Activated CD4-positive, alpha-beta T cell treated with anti-CD3 and anti-CD28 coated beads, Interleukin-2, amount 10 ng/mL, durations not matched to agents 7 days and 5 days (primary cell): ENCODE results near the gene SORCS2. TPM values are rescaled to one million over a fixed set of nuclear protein-coding genes. Genes with fewer than 3 reads are reported as not detected.
A peak's percentile ranks its signal among the peaks of the same experiment; 100 is the strongest.

Source experiments
- CTCF ChIA-PET: fragments of 350-600 bp; sonication (Branson Sonifier 250); formaldehyde crosslinking; loops from one replicate; lab custom pipeline; 2021; ENCODE audit warnings: antibody characterized with exemption; lab: Charles Lee
- POLR2A ChIA-PET: fragments of 350-600 bp; sonication (Branson Sonifier 250); formaldehyde crosslinking; loops from one replicate; lab custom pipeline; 2021; ENCODE audit warnings: antibody characterized with exemption; lab: Charles Lee
- DNase-seq: peaks from one replicate; pipeline ENCODE4 v3.0.0-alpha.2; 2020
- H3K27ac Mint-ChIP-seq: one replicate; pipeline ENCODE4 v1.8.0; 2021; ENCODE audit warnings: mild to moderate bottlenecking, moderate library complexity, mixed read lengths
- H3K27me3 Mint-ChIP-seq: one replicate; pipeline ENCODE4 v1.8.0; 2021; ENCODE audit warnings: mixed read lengths
- H3K36me3 Mint-ChIP-seq: one replicate; pipeline ENCODE4 v1.8.0; 2021; ENCODE audit warnings: low read depth, mixed read lengths
- H3K4me1 Mint-ChIP-seq: one replicate; pipeline ENCODE4 v1.8.0; 2021; ENCODE audit warnings: mixed read lengths
- H3K4me3 Mint-ChIP-seq: one replicate; pipeline ENCODE4 v1.8.0; 2021; ENCODE audit warnings: mild to moderate bottlenecking, moderate library complexity, mixed read lengths
- H3K9me3 Mint-ChIP-seq: one replicate; pipeline ENCODE4 v1.8.0; 2021; ENCODE audit warnings: mixed read lengths
- total RNA-seq, 2 experiments: library from RNA; stranded (reverse); gene quantifications; one replicate each; pipeline ENCODE4 v1.2.3, GENCODE V29; 2021

Gene SORCS2
- total RNA-seq, 2 experiments from 2014 or later, result not detected

DNA sequence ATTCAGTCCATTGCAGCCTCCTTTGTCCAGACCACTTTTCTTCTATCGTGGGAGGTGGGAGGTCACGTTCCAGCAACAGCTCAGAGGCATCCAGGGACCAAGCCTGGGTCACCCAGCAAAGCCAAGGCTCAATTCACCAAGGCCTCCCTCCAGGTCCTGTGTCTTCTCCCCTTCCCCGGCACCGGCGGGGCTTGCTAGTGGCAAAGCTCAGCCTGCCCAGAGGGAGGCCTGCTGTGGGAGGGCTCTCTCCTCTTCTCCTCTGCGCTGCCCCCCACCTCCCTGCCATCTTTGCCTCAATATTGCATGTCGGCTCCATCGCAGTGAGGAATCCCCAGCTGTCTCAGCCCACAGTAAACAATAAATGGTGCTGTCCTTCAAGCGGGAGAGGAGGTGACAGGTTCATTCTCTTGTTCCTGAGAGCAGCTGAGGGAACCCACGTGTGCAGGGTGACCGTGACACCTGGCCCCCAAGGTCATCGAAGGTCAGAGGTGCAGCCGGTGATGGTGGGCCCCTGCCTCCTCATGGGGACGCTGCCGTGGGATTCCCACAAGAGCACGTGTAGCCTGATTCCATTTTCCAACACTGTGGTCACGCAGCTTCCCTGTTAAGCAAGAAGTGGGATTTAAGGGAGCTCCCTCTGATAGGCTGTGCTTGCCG lies 353.9 kb downstream of the SORCS2 start:
- Mint-ChIP-seq H3K4me3 (no peak overlapping the region), H3K36me3 (no peaks in the 10 kb centered on the region), H3K27ac (peak overlapping the region; percentile 50), H3K4me1 (no peaks in the 10 kb centered on the region), H3K9me3 (peaks cover 7% of the 10 kb centered on the region), H3K27me3 (no peaks in the 10 kb centered on the region)
- POLR2A ChIA-PET, result no interaction called here
- DNase-seq, result no peak
- CTCF ChIA-PET, result interaction anchor here (1.1 kb wide), 1 partner anchor 14 kb away, joined by 3 read pairs; no protein-coding TSS in a partner anchor

GRCh38 chr4:7546809-7547367 lies 354.6 kb downstream of the SORCS2 start:
- H3K4me1 Mint-ChIP-seq, result no peaks in the 10 kb centered on the region
- CTCF ChIA-PET, result interaction anchor here (1.1 kb wide), 1 partner anchor 15 kb away, joined by 3 read pairs; no protein-coding TSS in a partner anchor
- no peak for DNase-seq
- no peaks in the 10 kb centered on the region for H3K27me3 Mint-ChIP-seq
- H3K27ac Mint-ChIP-seq, result no peak overlapping the region
- H3K9me3 Mint-ChIP-seq, result peaks cover 7% of the 10 kb centered on the region
- POLR2A ChIA-PET, result no interaction called here
- H3K36me3 Mint-ChIP-seq, result no peaks in the 10 kb centered on the region
- H3K4me3 Mint-ChIP-seq, result no peak overlapping the region

DNA sequence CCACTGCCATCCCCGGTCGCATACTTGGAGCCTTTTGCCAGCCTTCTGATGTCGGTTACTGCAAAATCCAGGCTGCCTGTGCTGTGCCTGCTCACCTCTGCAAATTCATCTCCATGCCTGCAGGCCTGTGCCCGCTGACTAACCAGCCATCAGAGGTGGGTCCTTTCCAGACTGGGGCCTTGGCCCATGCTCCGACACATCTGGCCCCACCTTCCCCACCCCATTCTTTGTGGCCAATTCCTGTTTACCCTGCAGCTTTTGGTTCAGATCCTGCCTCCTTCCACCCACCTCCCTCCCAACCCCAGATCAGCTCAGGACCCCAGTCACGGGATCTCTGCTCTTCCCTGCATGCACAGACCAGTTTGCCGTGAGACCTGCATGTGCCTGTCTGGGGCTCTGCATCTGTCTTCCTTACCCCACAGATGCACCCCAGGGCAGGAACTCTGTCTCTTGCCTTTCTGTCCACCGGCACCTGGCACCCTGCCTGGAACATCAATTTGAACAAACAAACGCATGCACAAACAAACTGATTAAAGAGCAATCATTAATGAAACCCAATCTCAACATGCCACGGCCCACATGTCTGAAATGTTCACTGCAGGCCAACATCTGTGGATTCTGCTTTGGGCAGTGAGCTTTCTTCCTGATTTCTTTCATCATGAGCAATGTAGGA lies 355.2 kb downstream of the SORCS2 start:
- CTCF ChIA-PET, result no interaction called here
- H3K4me1 Mint-ChIP-seq, result no peaks in the 10 kb centered on the region
- no peaks in the 10 kb centered on the region for H3K27me3 Mint-ChIP-seq
- no peak for DNase-seq
- H3K27ac Mint-ChIP-seq, result no peak overlapping the region
- H3K9me3 Mint-ChIP-seq, result peaks cover 5% of the 10 kb centered on the region
- no peaks in the 10 kb centered on the region for H3K36me3 Mint-ChIP-seq
- no peak overlapping the region for H3K4me3 Mint-ChIP-seq
- POLR2A ChIA-PET, result no interaction called here

DNA sequence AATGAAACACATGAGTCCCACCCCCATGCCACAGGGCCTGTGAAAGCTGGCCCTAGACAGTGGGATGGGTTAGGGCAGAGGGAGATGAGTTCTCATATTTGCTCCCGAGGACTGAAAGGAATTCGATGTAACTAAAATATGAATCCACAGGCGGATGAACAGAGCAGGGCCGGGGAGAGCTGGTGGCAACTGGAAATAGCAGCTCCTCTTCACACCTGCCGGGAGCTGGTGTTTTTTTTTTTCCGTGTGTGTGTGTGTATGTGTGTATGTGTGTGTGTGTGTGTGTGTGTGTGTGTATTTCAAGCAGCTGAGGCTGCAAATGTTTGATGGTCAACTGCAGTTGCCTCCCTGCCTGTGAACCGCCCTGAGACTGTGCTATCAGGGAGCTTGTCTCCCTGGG lies 357.5 kb downstream of the SORCS2 start:
- H3K27ac Mint-ChIP-seq, result no peak overlapping the region
- peaks cover 2% of the 10 kb centered on the region for H3K36me3 Mint-ChIP-seq
- ChIA-PET CTCF (no interaction called here), POLR2A (no interaction called here)
- no peak overlapping the region for H3K4me3 Mint-ChIP-seq
- H3K9me3 Mint-ChIP-seq, result peaks cover 22% of the 10 kb centered on the region
- H3K27me3 Mint-ChIP-seq, result no peaks in the 10 kb centered on the region
- no peaks in the 10 kb centered on the region for H3K4me1 Mint-ChIP-seq
- DNase-seq, result no peak

GRCh38 chr4:7552466-7552865 lies 360.1 kb downstream of the SORCS2 start:
- peaks cover 2% of the 10 kb centered on the region for H3K36me3 Mint-ChIP-seq
- H3K9me3 Mint-ChIP-seq, result peaks cover 30% of the 10 kb centered on the region
- DNase-seq, result no peak
- H3K4me3 Mint-ChIP-seq, result no peak overlapping the region
- no peaks in the 10 kb centered on the region for H3K27me3 Mint-ChIP-seq
- H3K27ac Mint-ChIP-seq, result no peak overlapping the region
- CTCF ChIA-PET, result no interaction called here
- POLR2A ChIA-PET, result no interaction called here
- no peaks in the 10 kb centered on the region for H3K4me1 Mint-ChIP-seq

DNA sequence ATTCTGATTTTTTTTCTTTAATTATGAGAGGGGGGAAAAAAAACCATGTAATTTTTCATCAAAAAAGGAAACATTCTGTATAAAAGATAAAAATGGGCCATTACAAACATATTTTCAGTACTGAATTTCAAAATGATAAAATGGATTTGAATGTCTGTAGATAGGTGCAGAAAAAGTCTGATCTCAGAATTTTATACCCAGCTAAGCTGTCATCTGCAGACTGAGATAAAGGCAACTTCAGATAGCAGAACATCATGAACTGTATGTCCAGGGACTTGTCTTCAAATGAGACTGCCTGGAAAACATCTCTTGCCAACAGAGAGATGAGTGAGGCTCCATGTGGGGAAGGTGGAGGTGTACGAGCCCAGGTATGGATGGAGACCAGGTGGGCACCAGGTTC lies 360.9 kb downstream of the SORCS2 start:
- POLR2A ChIA-PET, result no interaction called here
- peaks cover 2% of the 10 kb centered on the region for H3K36me3 Mint-ChIP-seq
- no peak overlapping the region for H3K27ac Mint-ChIP-seq
- CTCF ChIA-PET, result no interaction called here
- DNase-seq, result no peak
- peaks cover 30% of the 10 kb centered on the region for H3K9me3 Mint-ChIP-seq
- H3K4me3 Mint-ChIP-seq, result no peak overlapping the region
- no peaks in the 10 kb centered on the region for H3K4me1 Mint-ChIP-seq
- no peaks in the 10 kb centered on the region for H3K27me3 Mint-ChIP-seq

DNA sequence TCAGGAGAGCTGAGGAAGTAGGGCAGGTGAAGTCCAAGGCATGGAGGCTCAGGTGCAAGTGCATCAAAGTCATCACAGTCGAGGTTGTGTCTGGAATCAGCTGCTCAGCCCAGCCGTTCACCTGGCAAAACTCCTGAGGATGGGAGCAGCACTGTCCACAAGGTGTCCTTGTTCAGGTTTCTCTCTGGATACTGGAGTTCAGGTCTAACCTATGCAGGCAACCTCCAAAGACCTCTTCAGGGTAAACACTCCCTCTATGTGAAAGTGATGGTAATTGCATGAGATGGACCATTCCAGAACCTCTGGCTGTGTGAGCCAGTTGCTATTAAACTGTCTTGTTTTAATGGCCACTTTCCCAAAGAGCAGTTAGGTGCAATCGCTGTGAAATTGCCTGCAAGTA lies 362.6 kb downstream of the SORCS2 start:
- ChIA-PET CTCF (no interaction called here), POLR2A (no interaction called here)
- no peak overlapping the region for H3K27ac Mint-ChIP-seq
- peaks cover 30% of the 10 kb centered on the region for H3K9me3 Mint-ChIP-seq
- H3K27me3 Mint-ChIP-seq, result no peaks in the 10 kb centered on the region
- DNase-seq, result no peak
- no peak overlapping the region for H3K4me3 Mint-ChIP-seq
- no peaks in the 10 kb centered on the region for H3K4me1 Mint-ChIP-seq
- peaks cover 2% of the 10 kb centered on the region for H3K36me3 Mint-ChIP-seq

- H3K27me3 Mint-ChIP-seq, result no peaks in the 10 kb centered on the region
- no peaks in the 10 kb centered on the region for H3K4me1 Mint-ChIP-seq
- peaks cover 30% of the 10 kb centered on the region for H3K9me3 Mint-ChIP-seq
- H3K36me3 Mint-ChIP-seq, result peaks cover 2% of the 10 kb centered on the region
- POLR2A ChIA-PET, result no interaction called here
- no peak overlapping the region for H3K4me3 Mint-ChIP-seq
- H3K27ac Mint-ChIP-seq, result no peak overlapping the region
- CTCF ChIA-PET, result no interaction called here
- DNase-seq, result no peak
Measured at GRCh38 chr4:7556558-7556957, 364.2 kb downstream of the SORCS2 start.

DNA sequence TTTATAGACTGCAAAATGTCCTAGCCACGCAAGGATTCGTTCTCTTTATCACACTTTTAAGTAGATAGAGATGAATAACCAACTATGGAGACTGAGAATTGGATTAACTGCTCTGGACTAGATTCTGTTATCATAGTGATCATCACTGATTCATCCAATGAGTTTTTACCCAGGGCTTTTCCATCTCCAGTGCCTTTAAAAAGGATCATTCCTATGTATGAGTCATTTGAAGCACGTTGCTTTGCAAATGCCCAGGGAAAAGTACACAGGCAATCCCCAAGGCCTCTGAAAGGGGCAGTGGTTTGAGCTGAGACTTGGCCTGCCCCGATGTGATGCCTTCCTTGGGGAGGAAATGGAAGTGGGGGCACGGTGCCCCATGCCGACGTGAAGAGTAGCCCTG lies 365.1 kb downstream of the SORCS2 start:
- H3K4me1 Mint-ChIP-seq, result no peaks in the 10 kb centered on the region
- no peak overlapping the region for H3K4me3 Mint-ChIP-seq
- no peak overlapping the region for H3K27ac Mint-ChIP-seq
- DNase-seq, result no peak
- peaks cover 29% of the 10 kb centered on the region for H3K9me3 Mint-ChIP-seq
- H3K36me3 Mint-ChIP-seq, result peaks cover 2% of the 10 kb centered on the region
- ChIA-PET POLR2A (no interaction called here), CTCF (no interaction called here)
- no peaks in the 10 kb centered on the region for H3K27me3 Mint-ChIP-seq

DNA sequence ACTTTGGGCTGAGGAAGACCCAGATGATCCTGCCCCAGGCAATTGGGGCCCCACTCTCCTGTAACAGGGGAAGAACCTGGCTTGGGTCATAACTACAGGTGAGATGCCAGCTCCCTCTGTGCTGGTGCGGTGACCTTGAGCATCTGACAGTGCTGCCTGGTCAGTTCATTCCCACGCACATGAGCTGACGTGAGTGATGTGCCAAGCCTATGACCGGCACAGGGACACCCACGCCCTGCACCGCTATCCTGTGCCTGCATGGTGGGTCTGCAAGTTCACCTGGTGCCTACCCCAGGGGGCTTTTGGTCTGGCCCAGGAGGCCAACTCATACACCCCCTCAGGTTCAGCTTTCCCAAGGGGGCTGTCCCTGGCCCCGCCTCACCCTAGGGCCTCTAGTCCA lies 366.1 kb downstream of the SORCS2 start:
- H3K9me3 Mint-ChIP-seq, result peaks cover 21% of the 10 kb centered on the region
- H3K4me1 Mint-ChIP-seq, result no peaks in the 10 kb centered on the region
- ChIA-PET CTCF (no interaction called here), POLR2A (no interaction called here)
- no peak overlapping the region for H3K4me3 Mint-ChIP-seq
- H3K27me3 Mint-ChIP-seq, result no peaks in the 10 kb centered on the region
- H3K27ac Mint-ChIP-seq, result no peak overlapping the region
- DNase-seq, result no peak
- no peaks in the 10 kb centered on the region for H3K36me3 Mint-ChIP-seq

GRCh38 chr4:7559316-7559715 lies 367.0 kb downstream of the SORCS2 start:
- Mint-ChIP-seq H3K27me3 (no peaks in the 10 kb centered on the region), H3K9me3 (peaks cover 12% of the 10 kb centered on the region), H3K4me1 (no peaks in the 10 kb centered on the region), H3K27ac (no peak overlapping the region), H3K4me3 (no peak overlapping the region), H3K36me3 (no peaks in the 10 kb centered on the region)
- POLR2A ChIA-PET, result no interaction called here
- DNase-seq, result no peak
- CTCF ChIA-PET, result no interaction called here

DNA sequence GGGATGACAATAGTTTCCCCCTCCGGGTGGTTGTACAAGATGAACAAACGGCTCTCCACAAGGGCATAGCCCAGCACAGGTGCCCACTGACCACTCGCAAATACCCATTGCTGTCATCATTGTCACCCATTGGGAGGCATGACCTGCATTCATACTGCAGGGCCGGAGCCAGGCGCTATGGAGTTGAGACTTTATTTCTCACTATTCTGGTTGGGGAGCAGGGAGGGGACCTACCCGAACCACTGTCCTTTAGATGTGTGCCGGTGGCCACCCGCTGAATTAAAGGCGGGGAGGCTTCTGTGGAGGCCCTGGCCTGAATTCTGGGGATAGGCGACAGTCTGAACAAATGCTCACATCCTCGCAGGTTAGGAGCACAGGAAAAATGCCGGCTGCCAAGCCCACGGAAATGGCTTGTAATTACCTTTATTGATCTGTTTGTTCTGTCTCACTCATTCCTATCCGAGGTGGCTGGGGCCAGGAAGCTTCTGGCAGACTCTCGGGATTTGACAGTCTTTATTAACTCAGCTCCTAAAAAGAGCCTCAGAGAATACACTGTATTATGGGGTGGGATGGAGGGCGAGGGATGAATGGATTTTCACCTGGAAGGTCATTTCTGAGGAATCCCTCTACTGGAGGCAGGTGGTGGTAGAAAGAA lies 367.5 kb downstream of the SORCS2 start:
- Mint-ChIP-seq H3K27me3 (no peaks in the 10 kb centered on the region), H3K36me3 (no peaks in the 10 kb centered on the region), H3K9me3 (peaks cover 8% of the 10 kb centered on the region), H3K4me1 (no peaks in the 10 kb centered on the region), H3K4me3 (no peak overlapping the region), H3K27ac (no peak overlapping the region)
- DNase-seq, result no peak
- ChIA-PET CTCF (no interaction called here), POLR2A (no interaction called here)

DNA sequence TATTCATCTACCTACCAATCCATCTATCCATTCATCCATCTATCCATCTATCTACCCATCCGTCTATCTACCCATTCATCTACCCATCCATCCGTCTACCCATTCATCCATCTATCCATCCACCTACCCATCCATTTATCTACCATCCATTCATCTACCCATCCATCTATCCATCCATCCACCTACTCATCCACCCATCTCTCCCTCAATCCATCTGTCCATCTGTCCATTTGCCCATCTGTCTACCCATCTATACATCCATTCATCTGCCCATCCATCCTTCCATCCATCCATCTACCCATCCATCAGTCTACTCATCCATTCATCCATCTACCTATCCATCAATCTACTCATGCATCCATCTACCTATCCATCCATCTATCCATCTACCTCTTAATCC lies 369.2 kb downstream of the SORCS2 start:
- Mint-ChIP-seq H3K4me1 (no peaks in the 10 kb centered on the region), H3K27me3 (no peaks in the 10 kb centered on the region), H3K27ac (no peak overlapping the region), H3K36me3 (no peaks in the 10 kb centered on the region), H3K9me3 (no peaks in the 10 kb centered on the region), H3K4me3 (no peak overlapping the region)
- ChIA-PET CTCF (no interaction called here), POLR2A (no interaction called here)
- no peak for DNase-seq
